ENCODE measurements around the gene ARHGEF28. TPM values are rescaled to one million over a fixed set of nuclear protein-coding genes. Genes with fewer than 3 reads are reported as not detected.

Gene ARHGEF28
- total RNA-seq, 1 experiment from 2014 or later = 6.1 TPM

DNA sequence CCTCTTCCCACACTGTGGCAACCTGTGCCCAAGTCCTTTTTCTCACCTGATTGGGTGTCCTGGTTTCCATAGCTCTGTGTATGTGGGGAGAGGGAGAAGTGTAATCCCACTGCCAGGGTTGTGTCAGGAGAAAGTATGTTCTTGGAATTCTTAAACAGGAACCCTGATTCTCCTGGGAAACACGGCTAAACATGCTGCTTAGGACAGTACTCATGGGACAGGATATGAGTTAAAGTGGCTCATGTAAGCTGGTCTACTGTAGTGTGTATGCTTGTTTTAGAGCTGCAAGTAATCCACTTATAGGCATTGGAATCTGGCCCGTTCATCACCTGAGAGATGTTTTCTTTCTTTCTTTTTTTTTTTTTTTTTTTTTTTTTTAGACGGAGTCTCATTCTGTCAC is 23.9 kb downstream of the ARHGEF28 start (continued):
- no peak for TF ChIP-seq POLR2A (IDR thresholded peaks at IDR 0.05; ENCODE audit: borderline replicate concordance, extremely low read depth, insufficient read depth, insufficient read length)
- no peak for TF ChIP-seq CBX3 (IDR thresholded peaks at IDR 0.05; ENCODE audit: low read depth)
- TF ChIP-seq, protein P1, sequence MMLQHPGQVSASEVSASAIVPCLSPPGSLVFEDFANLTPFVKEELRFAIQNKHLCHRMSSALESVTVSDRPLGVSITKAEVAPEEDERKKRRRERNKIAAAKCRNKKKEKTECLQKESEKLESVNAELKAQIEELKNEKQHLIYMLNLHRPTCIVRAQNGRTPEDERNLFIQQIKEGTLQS (IDR thresholded peaks at IDR 0.05) = no peak
- no peak for TF ChIP-seq SIN3A (IDR thresholded peaks at IDR 0.05; ENCODE audit: low read depth)

DNA sequence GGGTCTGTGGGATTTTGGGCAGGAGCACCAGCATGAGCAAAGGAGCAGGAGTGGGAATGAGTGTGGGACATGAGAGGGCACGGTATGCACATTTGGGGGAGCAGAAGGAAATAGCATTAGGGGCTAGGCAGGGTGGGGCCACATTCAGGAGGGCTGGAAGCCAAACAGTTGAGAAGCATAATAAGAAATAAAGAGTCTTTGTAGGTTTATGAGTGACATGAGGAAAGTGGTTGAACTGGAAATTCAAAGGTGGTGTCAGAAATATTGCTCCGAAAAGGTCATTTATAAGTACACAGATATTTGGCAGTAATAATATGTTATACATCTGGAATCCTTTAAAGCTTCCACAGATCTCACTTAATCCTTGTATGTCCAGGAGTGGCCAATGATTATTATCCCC is 26.4 kb downstream of the ARHGEF28 start:
- Histone ChIP-seq H3K9ac (ENCODE audit: low read length) (no peak overlapping the region), H4K20me1 (ENCODE audit: insufficient read depth) (no peaks in the 10 kb centered on the region), H3K4me3 (replicated peaks in 1 of 2; ENCODE audit: low read depth in 1 of 2, low read length in 2 of 2) (no peak overlapping the region), H3K4me1 (ENCODE audit: control insufficient read depth in 1 of 2, insufficient read depth in 2 of 2, low read length in 2 of 2) (peaks cover 0 to 18% of the 10 kb centered on the region in 2 experiments; a peak in 1 of 4 replicates), H3K9me2 (ENCODE audit: insufficient read depth) (no peaks in the 10 kb centered on the region), H3K27ac (ENCODE audit: low read depth, low read length) (no peak overlapping the region), H3K4me2 (ENCODE audit: low read length) (no peak overlapping the region), H3K36me3 (ENCODE audit: control insufficient read depth in 1 of 2, insufficient read depth in 2 of 2, low read length in 2 of 2) (no peaks in the 10 kb centered on the region), H2AFZ (ENCODE audit: low read depth, low read length, poor library complexity, severe bottlenecking) (no peak overlapping the region), H3K27me3 (ENCODE audit: insufficient read depth, low read length) (no peaks in the 10 kb centered on the region), H3K79me2 (ENCODE audit: insufficient read depth, low read length) (no peaks in the 10 kb centered on the region), H3K9me3 (ENCODE audit: control insufficient read depth in 1 of 2, insufficient read depth in 1 of 2, low read depth in 1 of 2, low read length in 2 of 2) (no peaks in the 10 kb centered on the region)
- intact Hi-C loops (cut with micrococcal nuclease) = no loop called here
- POLR2A ChIA-PET = no interaction called here
- RAD21 ChIA-PET (ENCODE audit: low non-redundant PET in 1 of 2, low total read pairs in 2 of 2, uncharacterized antibody in 2 of 2, unreplicated experiment in 2 of 2) = no interaction called here
- no peak for ATAC-seq
- CTCF ChIA-PET = no interaction called here
- BruUV-seq (replicated peaks) = no TSS peak
- no peak for DNase-seq (ENCODE audit: low read depth, low spot score)
- no peak for TF ChIP-seq EZH2phosphoT487 (IDR thresholded peaks at IDR 0.05; ENCODE audit: borderline replicate concordance)
- TF ChIP-seq JUND (IDR thresholded peaks at IDR 0.05) = no peak
- no peak for TF ChIP-seq ELF1 (IDR thresholded peaks at IDR 0.05; ENCODE audit: borderline replicate concordance, low read depth)
- no peak for TF ChIP-seq TCF7L2 (IDR thresholded peaks at IDR 0.05; ENCODE audit: borderline replicate concordance, extremely low read depth, insufficient read depth, insufficient read length)
- no peak for TF ChIP-seq YY1 (IDR thresholded peaks at IDR 0.05; ENCODE audit: extremely low read depth, insufficient replicate concordance, low read depth, low read length)
- TF ChIP-seq SIN3A (IDR thresholded peaks at IDR 0.05; ENCODE audit: low read depth) = no peak
- TF ChIP-seq CBX3 (IDR thresholded peaks at IDR 0.05; ENCODE audit: low read depth) = no peak
- TF ChIP-seq, protein P2, sequence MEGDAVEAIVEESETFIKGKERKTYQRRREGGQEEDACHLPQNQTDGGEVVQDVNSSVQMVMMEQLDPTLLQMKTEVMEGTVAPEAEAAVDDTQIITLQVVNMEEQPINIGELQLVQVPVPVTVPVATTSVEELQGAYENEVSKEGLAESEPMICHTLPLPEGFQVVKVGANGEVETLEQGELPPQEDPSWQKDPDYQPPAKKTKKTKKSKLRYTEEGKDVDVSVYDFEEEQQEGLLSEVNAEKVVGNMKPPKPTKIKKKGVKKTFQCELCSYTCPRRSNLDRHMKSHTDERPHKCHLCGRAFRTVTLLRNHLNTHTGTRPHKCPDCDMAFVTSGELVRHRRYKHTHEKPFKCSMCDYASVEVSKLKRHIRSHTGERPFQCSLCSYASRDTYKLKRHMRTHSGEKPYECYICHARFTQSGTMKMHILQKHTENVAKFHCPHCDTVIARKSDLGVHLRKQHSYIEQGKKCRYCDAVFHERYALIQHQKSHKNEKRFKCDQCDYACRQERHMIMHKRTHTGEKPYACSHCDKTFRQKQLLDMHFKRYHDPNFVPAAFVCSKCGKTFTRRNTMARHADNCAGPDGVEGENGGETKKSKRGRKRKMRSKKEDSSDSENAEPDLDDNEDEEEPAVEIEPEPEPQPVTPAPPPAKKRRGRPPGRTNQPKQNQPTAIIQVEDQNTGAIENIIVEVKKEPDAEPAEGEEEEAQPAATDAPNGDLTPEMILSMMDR (IDR thresholded peaks at IDR 0.05 in 2 of 3, conservative IDR thresholded peaks at IDR 0.05 in 1 of 3; ENCODE audit: borderline replicate concordance in 1 of 3, insufficient read depth in 1 of 3, low read depth in 2 of 3, low read length in 2 of 3) = no peak
- no peak for TF ChIP-seq POLR2AphosphoS5 (IDR thresholded peaks at IDR 0.05; ENCODE audit: low read depth, low read length)
